Activated naive CD4-positive, alpha-beta T cell treated with anti-CD3 and anti-CD28 coated beads, Interleukin-2, amount 50 U/mL, for 24 hours (primary cell): ENCODE data around the gene TCF25.
"Not testable (repeated sequence)": the region's sequence is repeated elsewhere in the genome, so short reads cannot be mapped to it uniquely, and the experiment has no call there.

Source experiments
- H3K27ac Mint-ChIP-seq: one replicate; pipeline ENCODE4 v1.8.0; 2021; ENCODE audit warnings: mild to moderate bottlenecking, mixed read lengths
- H3K27me3 Mint-ChIP-seq: one replicate; pipeline ENCODE4 v1.8.0; 2021; ENCODE audit warnings: mixed read lengths
- H3K36me3 Mint-ChIP-seq: one replicate; pipeline ENCODE4 v1.8.0; 2021; ENCODE audit warnings: mixed read lengths
- H3K4me1 Mint-ChIP-seq: one replicate; pipeline ENCODE4 v1.8.0; 2021; ENCODE audit warnings: mixed read lengths
- H3K4me3 Mint-ChIP-seq: one replicate; pipeline ENCODE4 v1.8.0; 2021; ENCODE audit warnings: mild to moderate bottlenecking, mixed read lengths
- H3K9me3 Mint-ChIP-seq: one replicate; pipeline ENCODE4 v1.8.0; 2021; ENCODE audit warnings: mixed read lengths

The TCF25 gene

DNA sequence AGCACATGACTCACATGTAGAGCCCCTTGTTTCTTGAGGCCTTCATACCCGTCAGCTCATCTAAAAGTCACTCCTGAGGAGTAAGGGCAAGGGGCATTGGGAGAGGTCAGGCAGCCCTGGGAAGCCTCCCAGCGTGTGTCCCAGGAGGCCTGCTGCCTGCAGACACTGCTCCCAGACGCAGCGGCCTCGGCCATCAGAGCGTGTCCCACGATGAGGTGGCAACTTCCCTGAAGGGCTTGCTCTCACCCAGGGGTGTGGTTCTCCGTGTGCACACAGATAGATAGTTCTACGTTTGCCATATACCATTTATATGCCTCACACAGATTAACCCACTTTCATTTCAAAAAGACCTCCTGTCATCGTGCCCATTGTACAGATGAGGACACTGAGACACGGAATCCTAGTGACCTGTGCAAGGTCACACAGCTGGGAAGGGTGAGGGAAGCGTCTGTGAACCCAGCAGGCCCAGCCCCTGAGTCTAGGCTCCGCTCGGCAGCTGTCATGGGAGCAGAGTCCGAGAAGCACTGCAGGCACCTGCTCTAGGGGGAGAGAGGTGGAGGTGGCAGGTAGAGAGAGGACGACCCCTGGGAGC is 58.0 kb downstream of the TCF25 start:
- Mint-ChIP-seq H3K4me1 (no peaks in the 10 kb centered on the region), H3K36me3 (no peaks in the 10 kb centered on the region), H3K27me3 (peaks cover 13% of the 10 kb centered on the region), H3K4me3 (no peak overlapping the region), H3K9me3 (no peaks in the 10 kb centered on the region), H3K27ac (no peak overlapping the region)

DNA sequence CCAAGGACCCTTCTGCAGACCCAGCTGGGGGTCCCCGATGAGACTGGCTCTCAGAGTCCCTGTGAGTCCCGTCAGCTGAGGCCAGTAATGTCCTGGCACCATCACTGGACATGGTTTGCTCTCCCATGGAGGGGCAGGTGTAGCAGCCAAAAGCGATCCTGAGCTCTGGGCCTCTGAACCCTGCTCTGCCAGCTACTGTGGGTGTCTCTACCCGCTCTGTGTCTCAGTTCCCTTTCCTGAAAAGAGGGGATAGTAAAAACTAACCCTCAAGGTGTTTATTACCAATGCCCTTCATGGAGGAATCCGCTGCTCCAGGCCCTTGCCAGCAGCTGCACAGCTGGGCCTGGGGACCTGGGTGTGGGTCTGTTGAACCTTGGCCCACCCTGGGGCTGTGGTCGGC is 58.6 kb downstream of the TCF25 start:
- H3K27ac Mint-ChIP-seq, result no peak overlapping the region
- H3K27me3 Mint-ChIP-seq, result peaks cover 10% of the 10 kb centered on the region
- no peaks in the 10 kb centered on the region for H3K36me3 Mint-ChIP-seq
- no peaks in the 10 kb centered on the region for H3K9me3 Mint-ChIP-seq
- no peak overlapping the region for H3K4me3 Mint-ChIP-seq
- H3K4me1 Mint-ChIP-seq, result no peaks in the 10 kb centered on the region

DNA sequence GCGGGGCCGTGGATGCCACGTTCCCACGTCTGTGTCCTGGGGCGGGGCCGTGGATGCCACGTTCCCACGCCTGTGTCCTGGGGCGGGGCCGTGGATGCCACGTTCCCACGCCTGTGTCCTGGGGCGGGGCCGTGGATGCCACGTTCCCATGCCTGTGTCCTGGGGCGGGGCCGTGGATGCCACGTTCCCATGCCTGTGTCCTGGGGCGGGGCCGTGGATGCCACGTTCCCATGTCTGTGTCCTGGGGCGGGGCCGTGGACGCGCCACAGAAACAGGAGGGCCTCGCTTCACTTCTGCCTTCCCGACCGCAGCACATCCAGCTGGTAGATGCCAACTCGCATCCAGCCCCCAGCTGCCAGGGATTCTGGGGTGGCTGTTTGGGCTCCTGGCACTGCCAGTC is 60.6 kb downstream of the TCF25 start:
- not testable (repeated sequence) for H3K4me3 Mint-ChIP-seq, H3K4me1 Mint-ChIP-seq, H3K9me3 Mint-ChIP-seq, H3K27ac Mint-ChIP-seq, H3K27me3 Mint-ChIP-seq, H3K36me3 Mint-ChIP-seq

GRCh38 chr16:89934611-89935553 is 61.5 kb downstream of the TCF25 start:
- Mint-ChIP-seq H3K27ac (no peak overlapping the region), H3K27me3 (peaks cover 4% of the 10 kb centered on the region), H3K36me3 (no peaks in the 10 kb centered on the region), H3K4me1 (no peaks in the 10 kb centered on the region), H3K4me3 (no peak overlapping the region), H3K9me3 (no peaks in the 10 kb centered on the region)

- not testable (repeated sequence) for H3K36me3 Mint-ChIP-seq, H3K4me3 Mint-ChIP-seq, H3K4me1 Mint-ChIP-seq, H3K9me3 Mint-ChIP-seq, H3K27ac Mint-ChIP-seq, H3K27me3 Mint-ChIP-seq
Measured at GRCh38 chr16:89935620-89936019, 62.2 kb downstream of the TCF25 start.

GRCh38 chr16:89936034-89936433 is 62.6 kb downstream of the TCF25 start:
- H3K27me3 Mint-ChIP-seq, result peaks cover 1% of the 10 kb centered on the region
- H3K27ac Mint-ChIP-seq, result no peak overlapping the region
- no peaks in the 10 kb centered on the region for H3K36me3 Mint-ChIP-seq
- H3K4me3 Mint-ChIP-seq, result no peak overlapping the region
- H3K9me3 Mint-ChIP-seq, result no peaks in the 10 kb centered on the region
- no peaks in the 10 kb centered on the region for H3K4me1 Mint-ChIP-seq

- H3K9me3 Mint-ChIP-seq, result no peaks in the 10 kb centered on the region
- H3K27me3 Mint-ChIP-seq, result no peaks in the 10 kb centered on the region
- H3K27ac Mint-ChIP-seq, result no peak overlapping the region
- no peak overlapping the region for H3K4me3 Mint-ChIP-seq
- H3K36me3 Mint-ChIP-seq, result no peaks in the 10 kb centered on the region
- no peaks in the 10 kb centered on the region for H3K4me1 Mint-ChIP-seq
Measured at GRCh38 chr16:89936508-89936907, 63.1 kb downstream of the TCF25 start.

- no peaks in the 10 kb centered on the region for H3K9me3 Mint-ChIP-seq
- no peak overlapping the region for H3K27ac Mint-ChIP-seq
- H3K36me3 Mint-ChIP-seq, result no peaks in the 10 kb centered on the region
- no peak overlapping the region for H3K4me3 Mint-ChIP-seq
- H3K4me1 Mint-ChIP-seq, result no peaks in the 10 kb centered on the region
- H3K27me3 Mint-ChIP-seq, result no peaks in the 10 kb centered on the region
Measured at GRCh38 chr16:89936981-89937380, 63.6 kb downstream of the TCF25 start.

DNA sequence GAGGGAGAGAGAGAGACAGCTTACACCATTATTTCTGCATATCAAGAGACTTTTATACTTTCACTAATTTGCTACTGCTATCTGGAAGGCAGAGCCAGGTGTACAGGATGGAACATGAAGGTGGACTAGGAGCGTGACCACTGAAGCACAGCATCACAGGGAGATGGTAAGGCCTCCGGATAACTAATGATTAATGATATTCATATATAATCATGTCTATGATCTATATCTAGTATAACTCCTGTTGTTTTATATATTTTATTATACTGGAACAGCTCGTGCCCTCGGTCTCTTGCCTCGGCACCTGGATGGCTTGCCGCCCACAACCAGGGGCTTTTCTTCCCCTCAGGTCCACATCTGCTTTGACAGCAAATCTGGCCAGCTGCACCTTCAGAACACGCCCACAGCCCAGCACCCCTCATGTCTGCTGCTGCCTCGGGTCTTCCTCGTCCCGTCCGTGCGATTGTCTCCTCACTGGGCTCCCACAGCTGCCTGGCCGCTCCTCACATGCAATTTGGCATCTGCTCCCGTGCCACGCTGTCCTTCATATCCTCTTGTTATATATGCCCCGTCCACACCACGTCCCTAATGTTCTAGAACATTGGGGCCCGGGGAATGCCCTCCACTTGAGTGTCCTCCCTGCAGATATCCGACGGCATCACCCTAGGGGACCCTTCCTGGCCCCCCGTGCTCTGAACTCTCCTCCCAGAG is 64.9 kb downstream of the TCF25 start:
- Mint-ChIP-seq H3K27me3 (peaks cover 1% of the 10 kb centered on the region), H3K4me1 (no peaks in the 10 kb centered on the region), H3K4me3 (no peak overlapping the region), H3K27ac (peak overlapping the region; percentile 65), H3K36me3 (no peaks in the 10 kb centered on the region), H3K9me3 (no peaks in the 10 kb centered on the region)

DNA sequence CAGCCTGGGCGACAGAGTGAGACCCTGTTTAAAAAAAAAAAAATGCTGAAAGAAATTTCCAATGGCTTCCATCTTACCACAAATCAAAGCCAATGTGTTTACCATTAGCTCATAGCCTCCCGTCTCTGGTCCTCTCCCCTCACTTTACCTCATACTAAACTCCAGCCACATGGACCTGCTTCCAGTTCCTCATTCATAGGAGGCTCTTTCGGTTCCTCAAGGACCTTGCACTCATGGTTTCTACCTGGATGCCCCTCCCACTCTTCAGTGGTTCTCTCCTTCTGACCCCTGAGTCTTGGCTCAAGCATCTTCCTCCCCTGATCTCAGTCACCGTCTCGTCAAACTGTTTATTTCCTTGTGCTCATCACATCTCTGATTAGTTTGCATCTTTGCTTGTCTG is 71.4 kb downstream of the TCF25 start:
- H3K27ac Mint-ChIP-seq, result no peak overlapping the region
- no peak overlapping the region for H3K4me3 Mint-ChIP-seq
- H3K27me3 Mint-ChIP-seq, result peaks cover 10% of the 10 kb centered on the region
- peaks cover 2% of the 10 kb centered on the region for H3K4me1 Mint-ChIP-seq
- no peaks in the 10 kb centered on the region for H3K36me3 Mint-ChIP-seq
- H3K9me3 Mint-ChIP-seq, result no peaks in the 10 kb centered on the region

GRCh38 chr16:89945654-89946053 is 72.3 kb downstream of the TCF25 start:
- peaks cover 10% of the 10 kb centered on the region for H3K27me3 Mint-ChIP-seq
- no peak overlapping the region for H3K4me3 Mint-ChIP-seq
- no peaks in the 10 kb centered on the region for H3K9me3 Mint-ChIP-seq
- H3K4me1 Mint-ChIP-seq, result peaks cover 6% of the 10 kb centered on the region
- H3K27ac Mint-ChIP-seq, result no peak overlapping the region
- no peaks in the 10 kb centered on the region for H3K36me3 Mint-ChIP-seq

- Mint-ChIP-seq H3K27ac (no peak overlapping the region), H3K9me3 (no peaks in the 10 kb centered on the region), H3K27me3 (peaks cover 10% of the 10 kb centered on the region), H3K36me3 (no peaks in the 10 kb centered on the region), H3K4me1 (peaks cover 6% of the 10 kb centered on the region), H3K4me3 (no peak overlapping the region)
Measured at GRCh38 chr16:89946515-89946914, 73.1 kb downstream of the TCF25 start.

DNA sequence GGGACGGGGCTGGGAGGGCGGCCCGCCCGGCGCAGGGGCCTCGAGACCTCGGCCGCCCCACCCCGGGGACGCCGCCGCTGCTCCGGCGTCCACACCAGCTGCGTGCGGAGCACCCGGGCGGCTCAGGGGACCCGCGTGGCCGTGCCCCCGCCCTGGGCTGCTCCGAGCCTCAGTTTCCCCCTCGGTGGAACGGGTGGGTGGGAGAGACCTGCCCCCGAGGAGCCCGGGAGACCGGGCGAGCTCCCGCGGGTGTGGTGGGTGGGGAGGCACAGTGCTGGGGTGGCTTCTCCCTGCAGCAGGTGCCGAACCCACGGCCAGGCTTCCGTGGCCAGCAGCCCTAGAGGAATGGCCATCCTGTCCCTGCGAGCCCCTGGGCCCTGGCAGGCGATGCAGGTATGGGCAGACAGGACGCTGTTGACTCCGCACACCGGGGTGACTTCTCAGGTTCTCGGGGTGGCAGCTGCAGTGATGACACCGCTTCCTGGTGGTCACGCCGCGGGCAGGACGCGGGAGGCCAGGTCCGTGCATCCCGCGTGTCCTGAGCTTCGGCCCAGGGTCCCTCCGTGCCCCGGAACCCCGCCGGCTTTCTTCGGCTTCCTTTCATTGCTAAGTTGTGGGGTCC is 75.8 kb downstream of the TCF25 start:
- Mint-ChIP-seq H3K4me1 (peaks cover 6% of the 10 kb centered on the region), H3K4me3 (peak overlapping the region; percentile 82), H3K9me3 (no peaks in the 10 kb centered on the region), H3K27me3 (peaks cover 8% of the 10 kb centered on the region), H3K27ac (no peak overlapping the region), H3K36me3 (no peaks in the 10 kb centered on the region)

GRCh38 chr16:89949756-89950155 is 76.4 kb downstream of the TCF25 start:
- Mint-ChIP-seq H3K36me3 (no peaks in the 10 kb centered on the region), H3K4me3 (peak overlapping the region; percentile 82), H3K9me3 (no peaks in the 10 kb centered on the region), H3K27me3 (peaks cover 7% of the 10 kb centered on the region), H3K27ac (peak overlapping the region; percentile 70), H3K4me1 (peaks cover 6% of the 10 kb centered on the region)

DNA sequence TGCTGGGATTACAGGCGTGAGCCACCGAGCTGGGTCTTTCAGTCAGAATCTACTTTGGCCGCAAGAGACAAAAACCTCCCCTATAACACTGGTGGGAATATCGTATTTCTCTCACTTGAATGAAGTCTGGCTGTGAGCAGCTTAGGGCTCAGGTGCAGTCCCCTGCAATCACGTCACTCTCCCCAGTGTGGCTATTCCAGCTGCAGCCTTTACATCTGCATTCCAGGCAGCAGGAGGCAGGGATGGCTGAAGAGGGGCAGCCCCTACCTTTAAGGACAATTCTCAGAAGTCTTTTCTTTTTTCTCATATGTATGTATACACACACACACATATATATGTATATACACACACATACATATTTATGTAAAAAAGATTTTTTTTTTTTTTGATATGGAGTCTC is 78.1 kb downstream of the TCF25 start:
- H3K27ac Mint-ChIP-seq, result no peak overlapping the region
- H3K36me3 Mint-ChIP-seq, result peaks cover 2% of the 10 kb centered on the region
- H3K9me3 Mint-ChIP-seq, result no peaks in the 10 kb centered on the region
- H3K4me3 Mint-ChIP-seq, result peak overlapping the region; percentile 39
- H3K27me3 Mint-ChIP-seq, result peaks cover 1% of the 10 kb centered on the region
- H3K4me1 Mint-ChIP-seq, result peaks cover 6% of the 10 kb centered on the region

GRCh38 chr16:89952049-89952448 is 78.7 kb downstream of the TCF25 start:
- Mint-ChIP-seq H3K27ac (no peak overlapping the region), H3K27me3 (peaks cover 1% of the 10 kb centered on the region), H3K4me3 (no peak overlapping the region), H3K4me1 (peaks cover 6% of the 10 kb centered on the region), H3K36me3 (peaks cover 2% of the 10 kb centered on the region), H3K9me3 (no peaks in the 10 kb centered on the region)
